Fibroblast of pulmonary artery (primary cell): ENCODE measurements around the gene ERC1.

Source experiments
- DNase-seq: peaks from one replicate; pipeline ENCODE4 v3.0.0-alpha.2; 2010; ENCODE audit warnings: low read depth
- H3K4me3 ChIP-seq: replicated peaks from 2 replicates; pipeline ENCODE4 v1.5.1; 2011; ENCODE audit warnings: low read depth, mild to moderate bottlenecking, control low read depth, low read length, moderate library complexity
- CTCF ChIP-seq: IDR thresholded peaks from 2 replicates; pipeline ENCODE4 v1.5.1; 2011; ENCODE audit warnings: mild to moderate bottlenecking, control low read depth, low read length, inconsistent platforms; ENCODE audit errors: missing control alignments

ERC1 gene

GRCh38 chr12:1102115-1102514 lies 111.1 kb downstream of the ERC1 start:
- H3K4me3 ChIP-seq, result no peak overlapping the region
- no peak for TF ChIP-seq CTCF
- DNase-seq, result no peak

DNA sequence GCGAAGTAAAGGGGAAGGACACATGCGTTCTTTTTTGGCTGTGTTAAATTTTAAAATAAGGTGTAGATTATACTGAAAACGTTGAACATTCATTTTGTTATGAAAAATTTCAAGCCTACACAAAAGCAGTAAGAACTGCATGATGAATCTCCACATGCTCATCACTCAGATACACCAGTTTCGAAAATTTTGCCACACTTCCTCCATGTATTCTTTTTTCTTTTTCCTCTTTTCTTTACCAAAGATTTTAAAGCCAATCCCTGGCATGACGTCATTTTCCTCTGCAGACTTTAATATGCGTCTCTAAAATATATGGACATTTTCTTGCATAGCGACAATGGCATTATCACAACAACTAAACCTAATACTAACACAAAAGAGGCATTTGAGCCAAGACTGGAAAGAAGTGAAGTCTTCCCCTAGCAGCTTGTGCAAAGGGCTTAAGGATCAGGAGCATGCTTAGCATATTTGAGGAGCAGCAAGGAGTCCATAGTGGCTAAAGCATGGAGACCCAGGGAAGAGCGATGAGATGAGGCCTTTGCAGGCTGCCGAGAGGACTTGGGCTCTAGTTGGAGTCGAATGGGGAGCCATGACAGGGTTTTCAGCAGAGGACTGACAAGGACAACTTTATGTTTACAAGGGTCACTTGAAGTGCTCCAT lies 111.9 kb downstream of the ERC1 start:
- no peak for DNase-seq
- no peak overlapping the region for H3K4me3 ChIP-seq
- TF ChIP-seq CTCF, result no peak

DNA sequence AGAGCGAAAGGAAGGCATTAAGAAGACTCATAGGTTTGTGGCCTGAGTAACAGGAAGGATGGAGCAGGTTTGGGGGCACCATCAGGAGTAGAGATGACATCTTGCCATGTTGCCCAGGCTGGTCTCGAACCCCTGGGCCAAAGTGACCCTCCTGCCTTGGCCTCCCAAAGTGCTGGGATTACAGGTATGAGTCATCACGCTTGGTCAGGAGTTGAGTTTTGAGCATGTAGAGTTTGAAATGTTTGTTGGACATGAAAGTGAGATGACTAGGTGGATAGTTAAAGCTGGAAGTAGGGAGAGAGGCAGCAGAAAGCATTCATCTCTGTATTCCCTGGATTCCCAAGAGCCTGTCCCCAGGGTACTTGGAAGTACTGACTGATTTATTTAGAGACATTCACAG lies 112.6 kb downstream of the ERC1 start:
- no peak overlapping the region for H3K4me3 ChIP-seq
- DNase-seq, result no peak
- no peak for TF ChIP-seq CTCF

- no peak for DNase-seq
- no peak for TF ChIP-seq CTCF
- no peak overlapping the region for H3K4me3 ChIP-seq
Observed at GRCh38 chr12:1104088-1104800, 113.2 kb downstream of the ERC1 start.

GRCh38 chr12:1107669-1108068 lies 116.6 kb downstream of the ERC1 start:
- H3K4me3 ChIP-seq, result no peak overlapping the region
- TF ChIP-seq CTCF, result no peak
- DNase-seq, result no peak

DNA sequence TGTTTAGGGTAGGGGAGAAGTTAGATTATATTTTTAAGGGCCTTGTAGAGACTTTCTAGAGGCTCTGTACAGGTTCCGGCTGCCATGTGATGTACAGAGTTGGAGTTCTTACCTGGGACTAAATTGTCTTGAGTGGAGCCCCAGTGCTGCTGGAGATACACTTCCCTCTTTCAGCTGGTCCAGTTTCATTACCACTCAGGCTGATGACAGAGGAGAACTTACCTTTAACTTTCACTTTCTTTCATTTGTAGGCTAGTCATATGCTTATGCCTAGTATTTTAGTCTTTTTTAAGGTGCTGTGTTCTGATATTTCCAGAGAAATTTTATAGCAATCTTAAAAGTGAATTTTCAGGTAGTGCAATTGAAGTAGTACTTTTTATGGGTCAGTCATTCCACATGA lies 117.3 kb downstream of the ERC1 start:
- DNase-seq, result no peak
- TF ChIP-seq CTCF, result no peak
- no peak overlapping the region for H3K4me3 ChIP-seq
